Measurements from ENCODE around the gene USP13. TPM values are rescaled to one million over a fixed set of nuclear protein-coding genes. Genes with fewer than 3 reads are reported as not detected.

The USP13 gene
- total and polyA plus RNA-seq, 2 of the 4 experiments (the other 2 are of a cell fraction): 9.2 to 18.1 TPM

- Histone ChIP-seq H3K36me3 (ENCODE audit: control insufficient read depth, insufficient read depth, low read length) (no peaks in the 10 kb centered on the region), H4K91ac (ENCODE audit: insufficient read depth, low read depth, low read length) (no peak overlapping the region), H3K4ac (ENCODE audit: low read depth, low read length) (no peak overlapping the region), H3K23ac (ENCODE audit: low read depth, low read length) (no peak overlapping the region), H3K4me1 (ENCODE audit: control insufficient read depth, insufficient read depth, low read length) (no peaks in the 10 kb centered on the region), H2BK15ac (ENCODE audit: low read depth, low read length) (no peak overlapping the region), H4K5ac (ENCODE audit: low read depth, low read length) (no peak overlapping the region), H2AK9ac (replicated peaks; ENCODE audit: low read depth, low read length, poor library complexity) (no peak overlapping the region), H3K14ac (replicated peaks; ENCODE audit: low read depth, low read length) (no peak overlapping the region), H4K20me1 (ENCODE audit: insufficient read depth, low read length) (peaks cover 22% of the 10 kb centered on the region), H3K9me3 (ENCODE audit: control insufficient read depth, insufficient read depth, low read length) (no peaks in the 10 kb centered on the region), H3K18ac (ENCODE audit: low read depth, low read length) (no peak overlapping the region), H3K9me1 (ENCODE audit: insufficient read depth, low read length) (peaks cover 18% of the 10 kb centered on the region), H2BK5ac (ENCODE audit: low read depth, low read length, poor library complexity, severe bottlenecking) (no peak overlapping the region), H2AFZ (replicated peaks; ENCODE audit: low read length, poor library complexity) (no peak overlapping the region), H3K9ac (ENCODE audit: low read depth, low read length) (no peak overlapping the region), H3K27ac (ENCODE audit: insufficient read depth, low read length) (no peak overlapping the region), H3K4me3 (ENCODE audit: insufficient read depth, low read depth, low read length) (no peak overlapping the region), H3K4me2 (ENCODE audit: low read depth, low read length) (no peak overlapping the region), H2BK20ac (ENCODE audit: low read depth, low read length) (no peak overlapping the region), H2BK120ac (ENCODE audit: low read depth, low read length) (no peak overlapping the region), H3K27me3 (ENCODE audit: control insufficient read depth, insufficient read depth, low read length) (no peaks in the 10 kb centered on the region), H3K79me1 (ENCODE audit: low read depth in 1 of 2, low read length in 2 of 2) (peaks cover 51 to 81% of the 10 kb centered on the region in 2 experiments), H2AK5ac (ENCODE audit: low read depth, low read length) (no peak overlapping the region), H4K8ac (ENCODE audit: low read depth in 2 of 2, low read length in 2 of 2) (no peak overlapping the region), H3K56ac (ENCODE audit: extremely low read depth, insufficient read depth, low read length) (no peak overlapping the region)
- DNase-seq (no peak), ATAC-seq (ENCODE audit: low read depth) (no peak)
- ChIA-PET POLR2A (ENCODE audit: unreplicated experiment) (no interaction called here), CTCF (interaction anchor here (0.6 to 1.1 kb wide), 3 partner anchors 9 to 368 kb away, joined by 3 to 11 read pairs (median 3); no protein-coding TSS in a partner anchor)
- in situ Hi-C loops (cut with MboI; ENCODE audit: low sequenced_read_pairs): no loop called here
- TF ChIP-seq RCOR1 (IDR thresholded peaks at IDR 0.05; ENCODE audit: insufficient replicate concordance, low read length): no peak
- no peak for TF ChIP-seq CHD1 (IDR thresholded peaks at IDR 0.05; ENCODE audit: low read depth, low read length)
- TF ChIP-seq POLR2A (IDR thresholded peaks at IDR 0.05; ENCODE audit: low read depth, low read length): no peak
- no peak for TF ChIP-seq ELK1 (IDR thresholded peaks at IDR 0.05; ENCODE audit: borderline replicate concordance, low read depth, low read length)
- TF ChIP-seq BHLHE40 (IDR thresholded peaks at IDR 0.05; ENCODE audit: low read depth, low read length): no peak
- no peak for TF ChIP-seq MAFK (IDR thresholded peaks at IDR 0.05; ENCODE audit: low read depth, low read length)
- TF ChIP-seq USF2 (IDR thresholded peaks at IDR 0.05; ENCODE audit: low read depth, low read length): no peak
- no peak for TF ChIP-seq SMC3 (IDR thresholded peaks at IDR 0.05; ENCODE audit: low read depth, low read length)
- TF ChIP-seq NFE2L2 (IDR thresholded peaks at IDR 0.05; ENCODE audit: low read depth, low read length): no peak
- TF ChIP-seq RFX5 (IDR thresholded peaks at IDR 0.05; ENCODE audit: low read depth, low read length): no peak
- TF ChIP-seq FOS (IDR thresholded peaks at IDR 0.05; ENCODE audit: low read depth, low read length): no peak
- TF ChIP-seq CTCF (conservative IDR thresholded peaks at IDR 0.05; ENCODE audit: low read depth, low read length): no peak
- no peak for TF ChIP-seq CEBPB (IDR thresholded peaks at IDR 0.05; ENCODE audit: low read depth, low read length)
- no peak for TF ChIP-seq RAD21 (IDR thresholded peaks at IDR 0.05; ENCODE audit: low read length)
- TF ChIP-seq MXI1 (IDR thresholded peaks at IDR 0.05; ENCODE audit: borderline replicate concordance, low read depth, low read length): no peak
- no peak for TF ChIP-seq MAZ (IDR thresholded peaks at IDR 0.05; ENCODE audit: borderline replicate concordance, low read depth, low read length)
- BruUV-seq (replicated peaks): no TSS peak
- dilution Hi-C loops (cut with HindIII; ENCODE audit: low sequenced_read_pairs, unreplicated experiment): no loop called here
- WGBS, 2 experiments (ENCODE audit: extremely low coverage in 2 of 2, insufficient read length in 1 of 2): no CpG with 5 or more reads among the region's 3 CpGs
- intact Hi-C loops (cut with micrococcal nuclease): no loop called here
These were observed 8.0 kb downstream of the USP13 start for GRCh38 chr3:179660872-179661271.
